B cell (primary cell): ENCODE measurements around the gene CDH20.

Experiments
- CTCF ChIP-seq: fragments of 200-600 bp; IDR thresholded peaks from one replicate; pipeline ENCODE4 v1.8.0; 2022; ENCODE audit warnings: antibody characterized with exemption, mild to moderate bottlenecking
- EZH2 ChIP-seq: IDR thresholded peaks from 2 replicates; pipeline ENCODE4 v1.6.1; 2012; ENCODE audit warnings: borderline replicate concordance, low read depth, mild to moderate bottlenecking, moderate library complexity, low read length; ENCODE audit not compliant: insufficient read depth, poor library complexity, severe bottlenecking

GRCh38 chr18:61333746-61334490, 688 bp downstream of the CDH20 start:
- TF ChIP-seq CTCF (no peak), EZH2 (no peak)
